HepG2 (cell line): Measurements from ENCODE around the gene FAM118B. TPM values are rescaled to one million over a fixed set of nuclear protein-coding genes. Genes with fewer than 3 reads are reported as not detected.

Experiments used
- ATAC-seq: fragments of 200-7000 bp; cut with Tn5 transposase; 3 replicates; pipeline ENCODE4 v1.9.1; 2020; ENCODE audit warnings: mild to moderate bottlenecking, moderate library complexity
- BruUV-seq: library from RNA; stranded (reverse); fragments of 400-500 nt; replicated peaks from 2 replicates; lab custom pipeline; 2021; lab: Mats Ljungman, UMichigan
- CTCF ChIA-PET: fragments of 300-600 bp; formaldehyde crosslinking; extraction: SDS; loops from one replicate; lab custom pipeline; 2021; ENCODE audit warnings: low total read pairs, inconsistent platforms, low intra/inter-chr PET ratio; lab: Yijun Ruan, JAX
- POLR2A ChIA-PET: fragments of 350-600 bp; sonication (Branson Sonifier 250); formaldehyde crosslinking; loops from one replicate; lab custom pipeline; 2020; ENCODE audit warnings: antibody characterized with exemption, inconsistent platforms; lab: Yijun Ruan, JAX
- DNase-seq: peaks from one replicate; pipeline ENCODE4 v3.0.0-alpha.2; 2015; ENCODE audit warnings: low spot score
- FAIRE-seq: peaks from 3 replicates; lab custom pipeline; 2011; peaks lifted over from hg19 to GRCh38; lab: Jason Lieb, UNC
- H2AFZ ChIP-seq: one replicate; pipeline ENCODE4 v1.6.1; 2011; ENCODE audit warnings: low read length, inconsistent platforms
- H3K27ac ChIP-seq: fragments of 300-600 bp; 3 replicates; pipeline ENCODE4 v1.8.0; 2011; ENCODE audit warnings: mixed run types, mild to moderate bottlenecking, mixed read lengths, low read length, inconsistent platforms; ENCODE audit not compliant: insufficient read depth; ENCODE audit errors: extremely low read length
- H3K27me3 ChIP-seq, 2 experiments: fragments of 200-600 bp in 1 of 2; 2 replicates in 1 of 2; 3 replicates in 1 of 2; pipeline versions ENCODE4 v1.6.0 to v1.8.0; 2011; ENCODE audit warnings: low read length in 2 of 2, mild to moderate bottlenecking in 2 of 2, moderate library complexity in 2 of 2, inconsistent platforms in 1 of 2; ENCODE audit not compliant: insufficient read depth in 2 of 2, control insufficient read depth in 1 of 2
- H3K36me3 ChIP-seq, 2 experiments: fragments of 200-600 bp in 1 of 2; replicated peaks in 1 of 2; 2 replicates in 1 of 2; 3 replicates in 1 of 2; pipeline versions ENCODE4 v1.5.1 to v1.8.0; 2011; ENCODE audit warnings: low read length in 2 of 2, inconsistent platforms in 1 of 2; ENCODE audit not compliant: insufficient read depth in 2 of 2, control insufficient read depth in 1 of 2
- H3K4me1 ChIP-seq: 2 replicates; pipeline ENCODE4 v1.5.1; 2012; ENCODE audit warnings: low read length, inconsistent platforms; ENCODE audit not compliant: insufficient read depth
- H3K4me2 ChIP-seq: 2 replicates; pipeline ENCODE4 v1.6.0; 2011; ENCODE audit warnings: low read depth, low read length, inconsistent platforms
- H3K4me3 ChIP-seq, 3 experiments: fragments of 200-600 bp in 1 of 3; sonication (generic), shearing (Covaris generic) in 1 of 3; replicated peaks in 1 of 3; 2 replicates each; pipeline ENCODE4 v1.5.1; 2011 to 2016; ENCODE audit warnings: low read length in 3 of 3, inconsistent platforms in 2 of 3, low read depth in 2 of 3, mild to moderate bottlenecking in 2 of 3, control low read depth in 1 of 3, mixed read lengths in 1 of 3; ENCODE audit not compliant: insufficient read depth in 1 of 3
- H3K79me2 ChIP-seq: one replicate; pipeline ENCODE4 v1.6.1; 2011; ENCODE audit warnings: low read length, inconsistent platforms; ENCODE audit not compliant: insufficient read depth
- H3K9ac ChIP-seq: 2 replicates; pipeline ENCODE4 v1.6.0; 2011; ENCODE audit warnings: mild to moderate bottlenecking, low read depth, low read length, inconsistent platforms; ENCODE audit not compliant: insufficient read depth
- H3K9me3 ChIP-seq: 2 replicates; pipeline ENCODE4 v1.5.1; 2012; ENCODE audit warnings: mild to moderate bottlenecking, low read length
- H4K20me1 ChIP-seq: 2 replicates; pipeline ENCODE4 v1.6.0; 2011; ENCODE audit warnings: inconsistent platforms, mild to moderate bottlenecking, low read length, moderate library complexity; ENCODE audit not compliant: insufficient read depth
- ATF7-NPFF ChIP-seq: sonication (generic); formaldehyde crosslinking; IDR thresholded peaks from 2 replicates; pipeline ENCODE4 v1.8.1; 2023; ENCODE audit warnings: mild to moderate bottlenecking, low read depth, missing genetic modification reagents, moderate library complexity
- DR1 ChIP-seq: sonication (generic); formaldehyde crosslinking; IDR thresholded peaks from 2 replicates; pipeline ENCODE4 v1.8.0; 2021; ENCODE audit warnings: mild to moderate bottlenecking, missing genetic modification reagents, inconsistent platforms
- FIP1L1 ChIP-seq: fragments of 200-400 bp; formaldehyde crosslinking; IDR thresholded peaks from 2 replicates; pipeline ENCODE4 v1.6.1; 2018; ENCODE audit warnings: low read depth, mild to moderate bottlenecking, low read length, moderate library complexity, borderline replicate concordance; ENCODE audit not compliant: insufficient read depth
- HOXD1 ChIP-seq: sonication (generic); formaldehyde crosslinking; IDR thresholded peaks from 2 replicates; pipeline ENCODE4 v1.5.0; 2020; ENCODE audit warnings: missing genetic modification reagents
- JUND ChIP-seq: sonication (generic); formaldehyde crosslinking; IDR thresholded peaks from 2 replicates; pipeline ENCODE4 v1.8.0; 2022; ENCODE audit warnings: mild to moderate bottlenecking, missing genetic modification reagents
- KLF9 ChIP-seq: IDR thresholded peaks from 2 replicates; pipeline ENCODE4 v1.6.1; 2016; ENCODE audit warnings: low read depth
- MED1 ChIP-seq: sonication (generic); formaldehyde crosslinking; IDR thresholded peaks from 2 replicates; pipeline ENCODE4 v1.4.0; 2020; ENCODE audit warnings: missing genetic modification reagents
- POLR2AphosphoS5 ChIP-seq: IDR thresholded peaks from 2 replicates; pipeline ENCODE4 v1.6.1; 2012; ENCODE audit warnings: low read depth, low read length
- SNRNP70 ChIP-seq: fragments of 200-400 bp; formaldehyde crosslinking; IDR thresholded peaks from 2 replicates; pipeline ENCODE4 v1.6.1; 2017; ENCODE audit warnings: mild to moderate bottlenecking, low read depth, low read length, moderate library complexity
- STAG1 ChIP-seq: sonication (generic); formaldehyde crosslinking; IDR thresholded peaks from 2 replicates; pipeline ENCODE4 v1.4.0; 2020; ENCODE audit warnings: missing genetic modification reagents
- ZBTB20 ChIP-seq: sonication (generic); formaldehyde crosslinking; IDR thresholded peaks from 2 replicates; pipeline ENCODE4 v1.8.1; 2023; ENCODE audit warnings: missing genetic modification reagents, low read depth, mild to moderate bottlenecking, borderline replicate concordance
- ZNF234 ChIP-seq: sonication (generic); formaldehyde crosslinking; conservative IDR thresholded peaks from 2 replicates; pipeline ENCODE4 v1.5.1; 2020; ENCODE audit warnings: mild to moderate bottlenecking, missing genetic modification reagents
- ZNF510 ChIP-seq: sonication (generic); formaldehyde crosslinking; IDR thresholded peaks from 2 replicates; pipeline ENCODE4 v1.4.0; 2020; ENCODE audit warnings: low read depth, mild to moderate bottlenecking, missing genetic modification reagents
- ZNF552 ChIP-seq: sonication (generic); formaldehyde crosslinking; IDR thresholded peaks from 2 replicates; pipeline ENCODE4 v1.9.0; 2022; ENCODE audit warnings: missing genetic modification reagents, mild to moderate bottlenecking, borderline replicate concordance
- ZNF879 ChIP-seq: sonication (generic); formaldehyde crosslinking; IDR thresholded peaks from 2 replicates; pipeline ENCODE4 v1.8.1; 2023; ENCODE audit warnings: missing genetic modification reagents
- ZSCAN12 ChIP-seq: sonication (generic); formaldehyde crosslinking; IDR thresholded peaks from 2 replicates; pipeline ENCODE4 v1.9.0; 2021; ENCODE audit warnings: mild to moderate bottlenecking, missing genetic modification reagents
- WGBS: methylation state at CpG from one replicate; pipeline ENCODE4 v1.1.6; 2017; ENCODE audit warnings: low lambda C conversion rate; 5-methylcytosine and 5-hydroxymethylcytosine counted together
- in situ Hi-C: cut with HindIII; loops from 2 replicates; pipeline ENCODE4 v1.10.0; 2017; ENCODE audit warnings: low pct_unique_long_range_greater_than_20kb; ENCODE audit not compliant: extremely low pct_ligation_motif_present
- intact Hi-C: fragments of 100-400 bp; cut with micrococcal nuclease; formaldehyde crosslinking; loops from one replicate; pipeline ENCODE4 v1.10.0; 2022; ENCODE audit not compliant: unreplicated experiment
- polyA plus RNA-seq, 8 experiments: library from polyadenylated mRNA; depleted of rRNA in 3 of 8; stranded (reverse) in 7 of 8; unstranded in 1 of 8; fragments of >200 nt; fragmentation: Illumina TruSeq in 4 of 8; extraction: Trizol in 4 of 8; gene quantifications; 2 replicates each; pipeline versions ENCODE4 v1.2.1 to v1.2.3, GENCODE V29; 2011 to 2016; ENCODE audit warnings: low read depth in 4 of 8, missing spikeins in 1 of 8, mixed read lengths in 1 of 8; ENCODE audit not compliant: insufficient read depth in 1 of 8
- total RNA-seq, 5 experiments: library from RNA; depleted of rRNA; stranded (reverse); fragments of >200 nt; fragmentation: Illumina TruSeq; extraction: Trizol; gene quantifications; 2 replicates each; pipeline ENCODE4 v1.2.3, GENCODE V29; 2016; ENCODE audit warnings: low read depth in 1 of 5
- TF ChIP-seq, protein P1 (sequence below): sonication (generic); formaldehyde crosslinking; IDR thresholded peaks from 2 replicates; pipeline ENCODE4 v1.5.0; 2020; ENCODE audit warnings: mild to moderate bottlenecking, missing genetic modification reagents, moderate library complexity
- TF ChIP-seq, protein P2 (sequence below): sonication (generic); formaldehyde crosslinking; IDR thresholded peaks from 2 replicates; pipeline ENCODE4 v1.5.1; 2020; ENCODE audit warnings: missing genetic modification reagents, mild to moderate bottlenecking, borderline replicate concordance
- TF ChIP-seq, protein P3 (sequence below): sonication (generic); IDR thresholded peaks from 2 replicates; pipeline ENCODE4 v1.6.1; 2016; ENCODE audit warnings: low read depth, borderline replicate concordance

Gene FAM118B
- total and polyA plus RNA-seq, 2 of the 13 experiments (the other 11 are each of a cell fraction or from before 2014, with no cell fraction given) = 10.2 to 25.7 TPM

DNA sequence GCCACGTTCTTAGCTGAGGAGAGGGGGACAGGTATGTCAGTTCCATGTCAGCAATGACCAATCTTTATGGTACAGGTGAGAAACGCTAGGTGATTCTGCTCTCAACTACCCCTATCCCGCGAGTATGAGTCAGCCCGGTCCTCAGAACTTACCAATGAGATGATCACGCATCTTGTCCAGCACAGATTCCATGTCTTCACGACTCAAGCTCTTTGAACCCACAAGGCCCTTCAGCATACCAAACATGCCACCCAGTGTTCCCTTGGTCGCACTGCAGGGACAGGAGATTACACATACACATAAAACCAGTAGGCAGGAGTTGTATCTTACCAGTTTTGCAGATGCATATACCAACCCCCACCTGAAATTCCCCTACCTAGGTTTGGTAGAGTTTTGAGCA, 54.2 kb downstream of the FAM118B start:
- Histone ChIP-seq H3K4me3 (no peak overlapping the region), H3K9ac (no peak overlapping the region), H3K79me2 (peaks cover 37% of the 10 kb centered on the region), H3K9me3 (no peaks in the 10 kb centered on the region), H3K27me3 (no peaks in the 10 kb centered on the region; a peak in 1 of 5 replicates), H3K27ac (no peak overlapping the region), H3K4me1 (peaks cover 29% of the 10 kb centered on the region), H2AFZ (no peak overlapping the region), H3K36me3 (peaks cover 40 to 58% of the 10 kb centered on the region in 2 experiments), H4K20me1 (no peaks in the 10 kb centered on the region), H3K4me2 (no peak overlapping the region)
- intact Hi-C loops (no loop called here), in situ Hi-C loops (no loop called here)
- no TSS peak for BruUV-seq
- ATAC-seq (no peak), DNase-seq (no peak), FAIRE-seq (no peak)
- POLR2A ChIA-PET = interaction anchor here (0.8 kb wide), 1 partner anchor 38 kb away, joined by 3 read pairs; the partner anchor contains the start of gene DCPS
- CTCF ChIA-PET = no interaction called here
- WGBS = 90% methylated on average over 8 of the region's 8 CpGs
- TF ChIP-seq, protein P1, sequence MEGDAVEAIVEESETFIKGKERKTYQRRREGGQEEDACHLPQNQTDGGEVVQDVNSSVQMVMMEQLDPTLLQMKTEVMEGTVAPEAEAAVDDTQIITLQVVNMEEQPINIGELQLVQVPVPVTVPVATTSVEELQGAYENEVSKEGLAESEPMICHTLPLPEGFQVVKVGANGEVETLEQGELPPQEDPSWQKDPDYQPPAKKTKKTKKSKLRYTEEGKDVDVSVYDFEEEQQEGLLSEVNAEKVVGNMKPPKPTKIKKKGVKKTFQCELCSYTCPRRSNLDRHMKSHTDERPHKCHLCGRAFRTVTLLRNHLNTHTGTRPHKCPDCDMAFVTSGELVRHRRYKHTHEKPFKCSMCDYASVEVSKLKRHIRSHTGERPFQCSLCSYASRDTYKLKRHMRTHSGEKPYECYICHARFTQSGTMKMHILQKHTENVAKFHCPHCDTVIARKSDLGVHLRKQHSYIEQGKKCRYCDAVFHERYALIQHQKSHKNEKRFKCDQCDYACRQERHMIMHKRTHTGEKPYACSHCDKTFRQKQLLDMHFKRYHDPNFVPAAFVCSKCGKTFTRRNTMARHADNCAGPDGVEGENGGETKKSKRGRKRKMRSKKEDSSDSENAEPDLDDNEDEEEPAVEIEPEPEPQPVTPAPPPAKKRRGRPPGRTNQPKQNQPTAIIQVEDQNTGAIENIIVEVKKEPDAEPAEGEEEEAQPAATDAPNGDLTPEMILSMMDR = peak; percentile 32; the same call in 1 of the 2 replicates
- TF ChIP-seq SNRNP70 (no peak), MED1 (CRISPR knock-in tag) (no peak), STAG1 (CRISPR knock-in tag) (peak; percentile 25; the same call in 1 of the 2 replicates), POLR2AphosphoS5 (peak; percentile 29; the same call in 1 of the 2 replicates), JUND (CRISPR knock-in tag) (no peak), ZNF879 (no peak), KLF9 (CRISPR knock-in tag) (no peak), ZNF552 (CRISPR knock-in tag) (no peak), ATF7-NPFF (CRISPR knock-in tag) (no peak), FIP1L1 (no peak), ZBTB20 (CRISPR knock-in tag) (no peak), ZNF510 (CRISPR knock-in tag) (no peak), HOXD1 (CRISPR knock-in tag) (no peak), ZSCAN12 (CRISPR knock-in tag) (no peak), ZNF234 (CRISPR knock-in tag) (no peak), DR1 (CRISPR knock-in tag) (no peak)
- TF ChIP-seq, protein P2, sequence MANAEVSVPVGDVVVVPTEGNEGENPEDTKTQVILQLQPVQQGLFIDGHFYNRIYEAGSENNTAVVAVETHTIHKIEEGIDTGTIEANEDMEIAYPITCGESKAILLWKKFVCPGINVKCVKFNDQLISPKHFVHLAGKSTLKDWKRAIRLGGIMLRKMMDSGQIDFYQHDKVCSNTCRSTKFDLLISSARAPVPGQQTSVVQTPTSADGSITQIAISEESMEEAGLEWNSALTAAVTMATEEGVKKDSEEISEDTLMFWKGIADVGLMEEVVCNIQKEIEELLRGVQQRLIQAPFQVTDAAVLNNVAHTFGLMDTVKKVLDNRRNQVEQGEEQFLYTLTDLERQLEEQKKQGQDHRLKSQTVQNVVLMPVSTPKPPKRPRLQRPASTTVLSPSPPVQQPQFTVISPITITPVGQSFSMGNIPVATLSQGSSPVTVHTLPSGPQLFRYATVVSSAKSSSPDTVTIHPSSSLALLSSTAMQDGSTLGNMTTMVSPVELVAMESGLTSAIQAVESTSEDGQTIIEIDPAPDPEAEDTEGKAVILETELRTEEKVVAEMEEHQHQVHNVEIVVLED (CRISPR knock-in tag) = no peak
- TF ChIP-seq, protein P3, sequence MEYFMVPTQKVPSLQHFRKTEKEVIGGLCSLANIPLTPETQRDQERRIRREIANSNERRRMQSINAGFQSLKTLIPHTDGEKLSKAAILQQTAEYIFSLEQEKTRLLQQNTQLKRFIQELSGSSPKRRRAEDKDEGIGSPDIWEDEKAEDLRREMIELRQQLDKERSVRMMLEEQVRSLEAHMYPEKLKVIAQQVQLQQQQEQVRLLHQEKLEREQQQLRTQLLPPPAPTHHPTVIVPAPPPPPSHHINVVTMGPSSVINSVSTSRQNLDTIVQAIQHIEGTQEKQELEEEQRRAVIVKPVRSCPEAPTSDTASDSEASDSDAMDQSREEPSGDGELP = no peak
